Motor neuron (in vitro differentiated cells): ENCODE results near the gene DDO. TPM values are rescaled to one million over a fixed set of nuclear protein-coding genes. Genes with fewer than 3 reads are reported as not detected.

Source experiments
- ATAC-seq, 8 experiments: fragments of 200-7000 bp; cut with Tn5 transposase; replicated peaks in 6 of 8; 2 replicates each; pipeline ENCODE4 v1.8.0; 2021; ENCODE audit warnings: mild to moderate bottlenecking in 8 of 8, moderate library complexity in 8 of 8
- H3K27ac ChIP-seq, 2 donors: fragments of 250-450 bp; sonication (Bioruptor Pico); 2 replicates each; pipeline ENCODE4 v1.9.0; 2021; ENCODE audit warnings: antibody characterized with exemption in 2 of 2, mild to moderate bottlenecking in 2 of 2, moderate library complexity in 1 of 2
- H3K4me1 ChIP-seq, 2 donors: fragments of 250-450 bp; sonication (Bioruptor Pico); replicated peaks in 1 of 2; 2 replicates each; pipeline ENCODE4 v1.6.1; 2021; ENCODE audit warnings: antibody characterized with exemption in 2 of 2, mild to moderate bottlenecking in 2 of 2, moderate library complexity in 1 of 2
- H3K4me3 ChIP-seq, 5 donors: fragments of 250-450 bp; sonication (Bioruptor Pico); 2 replicates each; pipeline ENCODE4 v1.9.0; 2021; ENCODE audit warnings: antibody characterized with exemption in 5 of 5, mild to moderate bottlenecking in 5 of 5, moderate library complexity in 4 of 5
- WGBS, 10 experiments: fragments of 450-650 bp; shearing (Covaris generic); methylation state at CpG; one replicate each; pipeline ENCODE4 v1.0.0; 2022; 5-methylcytosine and 5-hydroxymethylcytosine counted together
- in situ Hi-C, 9 experiments: fragments of 400-800 bp; cut with MboI; loops; one replicate each; pipeline ENCODE4 v1.15.0; 2021; ENCODE audit warnings: low sequenced_read_pairs in 9 of 9, low pct_unique_long_range_greater_than_20kb in 2 of 9; ENCODE audit not compliant: unreplicated experiment in 9 of 9
- total RNA-seq, 8 experiments: library from RNA; unstranded; fragments of 300-600 nt; gene quantifications; 2 replicates each; pipeline versions ENCODE4 v1.2.3 to v1.2.4, GENCODE V29; 2022

Gene DDO
- total RNA-seq, 8 experiments from 2014 or later = 0.19 to 4.3 (median 0.89) TPM; not detected in 4

- Histone ChIP-seq H3K4me1 (peaks cover 0 to 5% of the 10 kb centered on the region in 2 donors), H3K4me3 (no peak overlapping the region), H3K27ac (no peak overlapping the region)
- 19 to 92% (median 63%) methylated on average over 1 to 4 of the region's 4 CpGs; no CpG with 5 or more reads in 4 of the 10 experiments for WGBS, 10 experiments
- in situ Hi-C loops = no loop called here
- no peak for ATAC-seq
These were observed 4.9 kb downstream of the DDO start for GRCh38 chr6:110410511-110410910.

- H3K4me1 ChIP-seq = peaks cover 0 to under 1% of the 10 kb centered on the region in 2 donors
- in situ Hi-C loops = no loop called here
- no peak overlapping the region for H3K4me3 ChIP-seq
- no peak overlapping the region for H3K27ac ChIP-seq
- ATAC-seq = no peak
These were observed 5.6 kb downstream of the DDO start for GRCh38 chr6:110409794-110410193.

GRCh38 chr6:110408901-110409300 lies 6.5 kb downstream of the DDO start:
- no peak for ATAC-seq
- Histone ChIP-seq H3K4me1 (no peaks in the 10 kb centered on the region), H3K27ac (no peak overlapping the region), H3K4me3 (no peak overlapping the region)
- 20 to 84% (median 54%) methylated on average over 1 to 4 of the region's 6 CpGs; no CpG with 5 or more reads in 4 of the 10 experiments for WGBS, 10 experiments
- in situ Hi-C loops = no loop called here

GRCh38 chr6:110404607-110405006 lies 10.8 kb downstream of the DDO start:
- no peak for ATAC-seq
- WGBS, 10 experiments = 0 to 100% (median 66%) methylated on average over 1 to 8 of the region's 8 CpGs
- Histone ChIP-seq H3K4me1 (peaks cover 0 to 3% of the 10 kb centered on the region in 2 donors), H3K4me3 (no peak overlapping the region), H3K27ac (no peak overlapping the region)
- in situ Hi-C loops = no loop called here

GRCh38 chr6:110401585-110402176 lies 13.7 kb downstream of the DDO start:
- no peak overlapping the region for H3K27ac ChIP-seq
- 46 to 100% (median 82%) methylated on average over 1 to 4 of the region's 4 CpGs; no CpG with 5 or more reads in 1 of the 10 experiments for WGBS, 10 experiments
- in situ Hi-C loops = no loop called here
- H3K4me3 ChIP-seq = no peak overlapping the region
- ATAC-seq = no peak
- H3K4me1 ChIP-seq = peaks cover 0 to 3% of the 10 kb centered on the region in 2 donors

- H3K4me1 ChIP-seq = peaks cover 0 to 3% of the 10 kb centered on the region in 2 donors
- 40 to 100% (median 67%) methylated on average over 1 of the region's 18 CpGs; no CpG with 5 or more reads in 7 of the 10 experiments for WGBS, 10 experiments
- no peak overlapping the region for H3K4me3 ChIP-seq
- in situ Hi-C loops = no loop called here
- no peak for ATAC-seq
- H3K27ac ChIP-seq = no peak overlapping the region
These were observed 15.2 kb downstream of the DDO start for GRCh38 chr6:110400208-110400607.

GRCh38 chr6:110399219-110400071 lies 15.9 kb downstream of the DDO start:
- Histone ChIP-seq H3K4me1 (peaks cover 0 to 3% of the 10 kb centered on the region in 2 donors), H3K27ac (no peak overlapping the region), H3K4me3 (no peak overlapping the region)
- 27 to 100% (median 80%) methylated on average over 1 to 13 of the region's 43 CpGs; no CpG with 5 or more reads in 3 of the 10 experiments for WGBS, 10 experiments
- ATAC-seq = peak in 2 of 8 experiments; percentile 64 to 75
- in situ Hi-C loops = loop anchor here in 8 of 9 experiments (25.0 kb wide), 3 partner anchors 337 to 687 kb away; no protein-coding TSS in a partner anchor

GRCh38 chr6:110398778-110399177 lies 16.6 kb downstream of the DDO start:
- in situ Hi-C loops = loop anchor here in 8 of 9 experiments (25.0 kb wide), 3 partner anchors 336 to 686 kb away; no protein-coding TSS in a partner anchor
- peak in 3 of 8 experiments; percentile 23 to 41 (median 36) for ATAC-seq
- H3K4me3 ChIP-seq = no peak overlapping the region
- H3K27ac ChIP-seq = no peak overlapping the region
- 50 to 100% (median 67%) methylated on average over 1 to 4 of the region's 4 CpGs; no CpG with 5 or more reads in 5 of the 10 experiments for WGBS, 10 experiments
- H3K4me1 ChIP-seq = peaks cover 0 to 3% of the 10 kb centered on the region in 2 donors

- Histone ChIP-seq H3K27ac (no peak overlapping the region), H3K4me3 (no peak overlapping the region), H3K4me1 (peaks cover 0 to 6% of the 10 kb centered on the region in 2 donors)
- WGBS, 10 experiments = 21 to 100% (median 60%) methylated on average over 1 to 4 of the region's 4 CpGs; no CpG with 5 or more reads in 3 of the 10 experiments
- no peak for ATAC-seq
- in situ Hi-C loops = loop anchor here in 8 of 9 experiments (25.0 kb wide), 3 partner anchors 333 to 683 kb away; no protein-coding TSS in a partner anchor
These were observed 20.2 kb downstream of the DDO start for GRCh38 chr6:110395221-110395620.

GRCh38 chr6:110394409-110394808 lies 21.0 kb downstream of the DDO start:
- 60 to 100% (median 100%) methylated on average over 1 to 4 of the region's 4 CpGs; no CpG with 5 or more reads in 4 of the 10 experiments for WGBS, 10 experiments
- no peak overlapping the region for H3K4me3 ChIP-seq
- in situ Hi-C loops = loop anchor here in 8 of 9 experiments (25.0 kb wide), 3 partner anchors 332 to 682 kb away; no protein-coding TSS in a partner anchor
- no peak for ATAC-seq
- H3K4me1 ChIP-seq = peaks cover 0 to 6% of the 10 kb centered on the region in 2 donors
- H3K27ac ChIP-seq = no peak overlapping the region

GRCh38 chr6:110392727-110393126 lies 22.6 kb downstream of the DDO start:
- in situ Hi-C loops = loop anchor here in 8 of 9 experiments (25.0 kb wide), 3 partner anchors 330 to 680 kb away; no protein-coding TSS in a partner anchor
- Histone ChIP-seq H3K4me3 (no peak overlapping the region), H3K27ac (no peak overlapping the region), H3K4me1 (peaks cover 4 to 11% of the 10 kb centered on the region in 2 donors)
- 45 to 100% (median 77%) methylated on average over 2 to 9 of the region's 9 CpGs; no CpG with 5 or more reads in 6 of the 10 experiments for WGBS, 10 experiments
- no peak for ATAC-seq

- in situ Hi-C loops = loop anchor here in 8 of 9 experiments (25.0 kb wide), 3 partner anchors 328 to 678 kb away; no protein-coding TSS in a partner anchor
- peaks cover 7 to 13% of the 10 kb centered on the region in 2 donors for H3K4me1 ChIP-seq
- 0 to 63% (median 24%) methylated on average over 1 to 2 of the region's 2 CpGs for WGBS, 10 experiments
- no peak overlapping the region for H3K27ac ChIP-seq
- no peak overlapping the region for H3K4me3 ChIP-seq
- no peak for ATAC-seq
These were observed 25.0 kb downstream of the DDO start for GRCh38 chr6:110390404-110390803.
